ENCODE measurements around the gene STAB2.

The STAB2 gene

DNA sequence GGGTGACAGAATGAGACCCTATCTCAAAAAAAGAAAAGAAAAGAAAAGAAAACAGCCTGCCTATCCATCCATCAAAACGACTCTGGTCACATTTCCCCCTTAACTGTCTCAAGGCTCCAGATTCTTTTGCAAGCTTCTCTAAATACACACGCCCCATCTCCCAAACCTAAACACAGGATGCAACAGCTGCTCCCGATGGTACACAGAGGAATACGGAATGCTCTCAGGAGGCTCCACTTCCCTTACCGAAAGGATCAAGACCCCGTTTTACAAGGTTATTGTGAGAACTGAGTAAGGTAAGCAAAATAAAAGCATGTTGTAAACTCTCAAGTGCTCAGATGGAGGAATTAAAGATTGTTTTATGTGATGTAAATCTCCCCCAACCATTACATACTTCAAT is 191.7 kb downstream of the STAB2 start:
- TF ChIP-seq EP300 (IDR thresholded peaks at IDR 0.05; ENCODE audit: borderline replicate concordance) (no peak), FOXM1 (IDR thresholded peaks at IDR 0.05; ENCODE audit: borderline replicate concordance, low read depth) (no peak)
- TF ChIP-seq, protein P1, sequence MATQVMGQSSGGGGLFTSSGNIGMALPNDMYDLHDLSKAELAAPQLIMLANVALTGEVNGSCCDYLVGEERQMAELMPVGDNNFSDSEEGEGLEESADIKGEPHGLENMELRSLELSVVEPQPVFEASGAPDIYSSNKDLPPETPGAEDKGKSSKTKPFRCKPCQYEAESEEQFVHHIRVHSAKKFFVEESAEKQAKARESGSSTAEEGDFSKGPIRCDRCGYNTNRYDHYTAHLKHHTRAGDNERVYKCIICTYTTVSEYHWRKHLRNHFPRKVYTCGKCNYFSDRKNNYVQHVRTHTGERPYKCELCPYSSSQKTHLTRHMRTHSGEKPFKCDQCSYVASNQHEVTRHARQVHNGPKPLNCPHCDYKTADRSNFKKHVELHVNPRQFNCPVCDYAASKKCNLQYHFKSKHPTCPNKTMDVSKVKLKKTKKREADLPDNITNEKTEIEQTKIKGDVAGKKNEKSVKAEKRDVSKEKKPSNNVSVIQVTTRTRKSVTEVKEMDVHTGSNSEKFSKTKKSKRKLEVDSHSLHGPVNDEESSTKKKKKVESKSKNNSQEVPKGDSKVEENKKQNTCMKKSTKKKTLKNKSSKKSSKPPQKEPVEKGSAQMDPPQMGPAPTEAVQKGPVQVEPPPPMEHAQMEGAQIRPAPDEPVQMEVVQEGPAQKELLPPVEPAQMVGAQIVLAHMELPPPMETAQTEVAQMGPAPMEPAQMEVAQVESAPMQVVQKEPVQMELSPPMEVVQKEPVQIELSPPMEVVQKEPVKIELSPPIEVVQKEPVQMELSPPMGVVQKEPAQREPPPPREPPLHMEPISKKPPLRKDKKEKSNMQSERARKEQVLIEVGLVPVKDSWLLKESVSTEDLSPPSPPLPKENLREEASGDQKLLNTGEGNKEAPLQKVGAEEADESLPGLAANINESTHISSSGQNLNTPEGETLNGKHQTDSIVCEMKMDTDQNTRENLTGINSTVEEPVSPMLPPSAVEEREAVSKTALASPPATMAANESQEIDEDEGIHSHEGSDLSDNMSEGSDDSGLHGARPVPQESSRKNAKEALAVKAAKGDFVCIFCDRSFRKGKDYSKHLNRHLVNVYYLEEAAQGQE (IDR thresholded peaks at IDR 0.05; ENCODE audit: low read depth), result no peak

DNA sequence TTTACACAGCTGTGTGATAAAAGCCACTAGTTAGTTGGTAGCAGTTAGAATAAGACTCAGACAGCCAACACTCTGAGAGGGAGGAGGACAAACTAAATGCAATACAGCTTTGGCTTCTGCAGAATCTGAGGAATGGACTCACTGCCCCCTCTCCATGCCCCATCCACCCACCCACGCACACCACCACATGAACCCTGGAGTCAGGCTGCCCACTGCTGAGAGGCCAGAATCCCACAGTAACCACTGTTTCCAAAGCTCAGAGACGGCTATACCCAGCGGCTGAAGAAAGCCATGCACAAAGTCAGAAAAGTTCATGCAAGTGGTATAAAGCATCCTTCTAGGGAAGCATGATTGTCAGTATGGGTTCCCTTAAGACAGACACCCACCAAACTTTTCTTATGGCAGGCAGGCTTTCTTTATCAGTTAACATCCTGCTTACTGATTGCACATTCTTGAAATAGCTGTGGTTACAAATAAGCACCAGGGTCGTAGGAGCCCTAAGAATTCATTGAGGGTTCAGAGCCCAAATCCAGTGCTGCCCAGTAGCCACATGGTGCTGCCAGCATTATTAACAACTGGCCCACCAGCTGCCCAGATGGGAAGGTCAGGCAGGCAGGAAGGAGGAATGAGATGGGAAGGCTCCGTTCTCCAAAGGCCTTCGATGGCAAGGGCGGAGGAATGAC is 192.5 kb downstream of the STAB2 start:
- no peak for TF ChIP-seq TCF12 (IDR thresholded peaks at IDR 0.05; ENCODE audit: low read depth)
- TF ChIP-seq FOXM1 (IDR thresholded peaks at IDR 0.05; ENCODE audit: borderline replicate concordance, low read depth), result no peak
- no peak for TF ChIP-seq TEAD4 (IDR thresholded peaks at IDR 0.05)
- TF ChIP-seq CEBPB (IDR thresholded peaks at IDR 0.05), result no peak
- TF ChIP-seq, protein P1 (IDR thresholded peaks at IDR 0.05; ENCODE audit: low read depth), result no peak
- TF ChIP-seq RAD21 (IDR thresholded peaks at IDR 0.05; ENCODE audit: low read depth), result no peak
- no peak for TF ChIP-seq EGR1 (IDR thresholded peaks at IDR 0.05)
- TF ChIP-seq, protein P2, sequence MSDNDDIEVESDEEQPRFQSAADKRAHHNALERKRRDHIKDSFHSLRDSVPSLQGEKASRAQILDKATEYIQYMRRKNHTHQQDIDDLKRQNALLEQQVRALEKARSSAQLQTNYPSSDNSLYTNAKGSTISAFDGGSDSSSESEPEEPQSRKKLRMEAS (IDR thresholded peaks at IDR 0.05), result no peak
- TF ChIP-seq, protein P3, sequence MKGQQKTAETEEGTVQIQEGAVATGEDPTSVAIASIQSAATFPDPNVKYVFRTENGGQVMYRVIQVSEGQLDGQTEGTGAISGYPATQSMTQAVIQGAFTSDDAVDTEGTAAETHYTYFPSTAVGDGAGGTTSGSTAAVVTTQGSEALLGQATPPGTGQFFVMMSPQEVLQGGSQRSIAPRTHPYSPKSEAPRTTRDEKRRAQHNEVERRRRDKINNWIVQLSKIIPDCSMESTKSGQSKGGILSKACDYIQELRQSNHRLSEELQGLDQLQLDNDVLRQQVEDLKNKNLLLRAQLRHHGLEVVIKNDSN (IDR thresholded peaks at IDR 0.05), result no peak
- no peak for TF ChIP-seq TAF1 (IDR thresholded peaks at IDR 0.05; ENCODE audit: low read depth)
- TF ChIP-seq YY1 (IDR thresholded peaks at IDR 0.05; ENCODE audit: low read depth), result no peak
- TF ChIP-seq EP300 (IDR thresholded peaks at IDR 0.05; ENCODE audit: borderline replicate concordance), result no peak
- TF ChIP-seq NFIC (IDR thresholded peaks at IDR 0.05), result no peak
- no peak for TF ChIP-seq CREB1 (IDR thresholded peaks at IDR 0.05; ENCODE audit: low read depth)
- TF ChIP-seq ZBTB7A (IDR thresholded peaks at IDR 0.05; ENCODE audit: low read depth), result no peak

DNA sequence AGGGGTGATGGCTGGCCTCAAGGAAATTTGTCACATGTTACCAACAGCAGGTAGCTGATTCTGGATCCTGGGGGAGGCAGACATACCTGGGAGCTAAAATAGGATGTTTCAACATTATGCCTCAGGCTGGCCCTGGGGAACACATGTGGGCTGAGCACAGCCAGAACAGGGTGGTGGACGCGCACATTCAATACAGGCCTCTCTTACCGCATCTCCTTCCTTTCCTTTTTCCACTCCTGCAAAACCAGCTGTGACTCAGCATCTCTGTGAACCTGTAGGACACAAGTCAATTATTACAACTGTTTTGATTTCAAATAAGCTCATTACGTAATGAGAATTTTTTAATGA is 193.0 kb downstream of the STAB2 start:
- TF ChIP-seq ZBTB7A (IDR thresholded peaks at IDR 0.05; ENCODE audit: low read depth), result no peak
- TF ChIP-seq FOXM1 (IDR thresholded peaks at IDR 0.05; ENCODE audit: borderline replicate concordance, low read depth), result no peak

- no peak for TF ChIP-seq NFIC (IDR thresholded peaks at IDR 0.05)
- TF ChIP-seq, protein P1 (IDR thresholded peaks at IDR 0.05; ENCODE audit: low read depth), result no peak
- no peak for TF ChIP-seq TAF1 (IDR thresholded peaks at IDR 0.05; ENCODE audit: low read depth)
- no peak for TF ChIP-seq EP300 (IDR thresholded peaks at IDR 0.05; ENCODE audit: borderline replicate concordance)
These were observed 193.9 kb downstream of the STAB2 start for GRCh38 chr12:103780992-103781391.

GRCh38 chr12:103782399-103782798 is 195.3 kb downstream of the STAB2 start:
- TF ChIP-seq NFIC (IDR thresholded peaks at IDR 0.05) (no peak), TAF1 (IDR thresholded peaks at IDR 0.05; ENCODE audit: low read depth) (no peak), ZBTB7A (IDR thresholded peaks at IDR 0.05; ENCODE audit: low read depth) (no peak), TCF12 (IDR thresholded peaks at IDR 0.05; ENCODE audit: low read depth) (no peak), FOXM1 (IDR thresholded peaks at IDR 0.05; ENCODE audit: borderline replicate concordance, low read depth) (no peak), EGR1 (IDR thresholded peaks at IDR 0.05) (no peak), RAD21 (IDR thresholded peaks at IDR 0.05; ENCODE audit: low read depth) (no peak), EP300 (IDR thresholded peaks at IDR 0.05; ENCODE audit: borderline replicate concordance) (no peak), CEBPB (IDR thresholded peaks at IDR 0.05) (no peak), YY1 (IDR thresholded peaks at IDR 0.05; ENCODE audit: low read depth) (no peak), CREB1 (IDR thresholded peaks at IDR 0.05; ENCODE audit: low read depth) (no peak), TEAD4 (IDR thresholded peaks at IDR 0.05) (no peak)
- TF ChIP-seq, protein P1 (IDR thresholded peaks at IDR 0.05; ENCODE audit: low read depth), result no peak
- TF ChIP-seq, protein P3 (IDR thresholded peaks at IDR 0.05), result no peak
- TF ChIP-seq, protein P2 (IDR thresholded peaks at IDR 0.05), result no peak

Data from Ishikawa (cell line).